ENCODE measurements around the gene PPARD.

Gene PPARD

DNA sequence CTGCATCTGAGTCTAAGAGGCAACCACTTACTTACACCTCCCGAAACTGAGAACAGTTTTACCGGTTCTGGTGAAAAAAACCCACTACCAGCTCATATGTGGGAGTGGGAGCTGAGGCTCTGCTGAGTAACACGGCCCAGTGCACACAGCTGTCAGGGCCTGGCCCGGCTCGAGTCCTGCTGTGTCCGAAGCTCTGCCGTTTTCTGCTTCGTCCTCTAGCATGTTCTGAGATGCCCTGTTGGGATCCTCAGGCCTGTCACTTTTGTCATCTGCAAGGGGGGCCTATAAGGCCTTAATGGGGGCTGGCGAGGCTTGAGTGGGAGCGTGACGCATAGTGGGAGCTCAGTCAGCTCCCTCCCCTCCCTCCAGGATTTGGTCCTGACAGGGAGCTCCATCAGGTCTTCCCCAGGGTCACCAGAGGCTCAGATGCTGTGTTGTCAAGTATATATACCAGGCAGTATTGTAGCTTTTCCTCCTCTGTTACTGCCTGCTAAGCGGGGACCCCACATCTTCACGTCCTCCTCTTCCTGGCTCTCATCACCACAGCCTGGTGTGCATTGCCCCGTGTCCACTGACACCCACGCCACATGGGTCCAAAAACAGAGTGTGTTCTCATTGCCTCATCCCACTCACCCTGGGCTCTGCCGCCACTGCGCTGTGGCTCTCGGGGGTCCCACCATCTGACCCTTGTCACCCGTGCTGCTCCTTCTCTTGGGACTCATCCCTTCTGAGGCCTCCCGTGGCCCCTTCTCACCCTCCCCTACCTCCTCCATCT lies 64.5 kb downstream of the PPARD start:
- Histone ChIP-seq H3K9me3 (no peaks in the 10 kb centered on the region), H3K4me1 (no peaks in the 10 kb centered on the region), H3K4me3 (no peak overlapping the region), H3K36me3 (replicated peaks) (peaks cover 5% of the 10 kb centered on the region), H3K27me3 (ENCODE audit: low read depth) (no peaks in the 10 kb centered on the region)
- in situ Hi-C loops (cut with MboI; ENCODE audit: low sequenced_read_pairs): no loop called here
- no peak for DNase-seq (ENCODE audit: low spot score in 2 of 2)

DNA sequence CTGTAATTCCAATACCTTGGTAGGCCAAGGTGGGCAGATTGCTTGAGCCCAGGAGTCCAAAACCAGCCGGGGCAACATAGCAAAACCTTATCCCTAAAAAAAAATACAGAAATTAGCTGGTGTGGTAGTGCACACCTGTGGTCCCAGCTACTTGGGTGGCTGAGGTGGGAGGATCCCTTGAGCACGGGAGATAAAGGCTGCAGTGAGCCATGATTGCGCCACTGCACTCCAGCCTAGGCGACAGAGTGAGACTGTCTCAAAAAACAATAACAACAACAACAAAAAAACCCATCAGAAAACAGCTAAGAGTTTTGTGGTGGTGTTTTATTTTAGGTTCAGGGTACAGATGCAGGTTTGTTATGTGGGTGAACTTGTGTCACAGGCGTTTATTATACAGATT lies 66.9 kb downstream of the PPARD start:
- no peaks in the 10 kb centered on the region for H3K27me3 ChIP-seq (ENCODE audit: low read depth)
- H3K36me3 ChIP-seq (replicated peaks): peaks cover 10% of the 10 kb centered on the region
- H3K4me3 ChIP-seq: no peak overlapping the region
- no peak for DNase-seq (ENCODE audit: low spot score in 2 of 2)
- in situ Hi-C loops (cut with MboI; ENCODE audit: low sequenced_read_pairs): no loop called here
- no peaks in the 10 kb centered on the region for H3K9me3 ChIP-seq
- no peaks in the 10 kb centered on the region for H3K4me1 ChIP-seq

DNA sequence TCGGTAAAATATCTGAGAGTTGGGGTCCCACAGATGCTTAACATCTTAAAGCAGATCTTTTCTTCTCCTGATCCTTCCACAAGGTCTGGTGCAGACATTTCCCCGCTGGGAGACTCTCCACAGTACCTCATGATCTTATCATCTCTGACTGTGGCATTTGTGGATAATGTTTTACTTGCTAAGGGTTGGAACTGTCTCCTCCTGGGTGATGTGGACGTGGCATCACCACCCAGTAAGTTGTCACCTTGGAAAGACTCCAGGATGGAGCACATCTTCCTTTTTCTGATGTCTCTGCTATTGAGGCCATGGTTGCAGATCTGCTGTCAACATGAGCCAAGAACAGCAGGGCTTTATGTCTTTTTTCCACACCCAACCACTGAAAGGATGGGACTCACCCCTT lies 67.8 kb downstream of the PPARD start:
- H3K27me3 ChIP-seq (ENCODE audit: low read depth): no peaks in the 10 kb centered on the region
- H3K36me3 ChIP-seq (replicated peaks): peaks cover 10% of the 10 kb centered on the region
- H3K4me1 ChIP-seq: no peaks in the 10 kb centered on the region
- in situ Hi-C loops (cut with MboI; ENCODE audit: low sequenced_read_pairs): no loop called here
- H3K9me3 ChIP-seq: no peaks in the 10 kb centered on the region
- DNase-seq (ENCODE audit: low spot score in 2 of 2): no peak
- no peak overlapping the region for H3K4me3 ChIP-seq

DNA sequence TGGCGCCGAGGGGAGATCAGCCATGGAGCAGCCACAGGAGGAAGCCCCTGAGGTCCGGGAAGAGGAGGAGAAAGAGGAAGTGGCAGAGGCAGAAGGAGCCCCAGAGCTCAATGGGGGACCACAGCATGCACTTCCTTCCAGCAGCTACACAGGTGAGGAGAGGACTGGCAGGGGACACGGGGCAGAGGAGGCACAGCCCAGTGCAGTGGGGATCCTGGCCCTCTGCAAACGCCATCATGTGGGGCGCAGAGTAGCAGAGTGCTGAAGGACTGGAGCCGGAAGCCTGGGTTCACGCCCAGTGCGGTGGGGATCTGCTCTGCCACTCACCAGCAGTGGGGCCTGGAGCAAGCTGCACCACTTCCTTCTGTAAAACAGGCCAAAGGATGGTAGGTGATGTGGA lies 68.7 kb downstream of the PPARD start:
- H3K4me1 ChIP-seq: no peaks in the 10 kb centered on the region
- no peak for DNase-seq (ENCODE audit: low spot score in 2 of 2)
- in situ Hi-C loops (cut with MboI; ENCODE audit: low sequenced_read_pairs): no loop called here
- H3K36me3 ChIP-seq (replicated peaks): peaks cover 10% of the 10 kb centered on the region
- no peaks in the 10 kb centered on the region for H3K27me3 ChIP-seq (ENCODE audit: low read depth)
- H3K4me3 ChIP-seq: no peak overlapping the region
- no peaks in the 10 kb centered on the region for H3K9me3 ChIP-seq

DNA sequence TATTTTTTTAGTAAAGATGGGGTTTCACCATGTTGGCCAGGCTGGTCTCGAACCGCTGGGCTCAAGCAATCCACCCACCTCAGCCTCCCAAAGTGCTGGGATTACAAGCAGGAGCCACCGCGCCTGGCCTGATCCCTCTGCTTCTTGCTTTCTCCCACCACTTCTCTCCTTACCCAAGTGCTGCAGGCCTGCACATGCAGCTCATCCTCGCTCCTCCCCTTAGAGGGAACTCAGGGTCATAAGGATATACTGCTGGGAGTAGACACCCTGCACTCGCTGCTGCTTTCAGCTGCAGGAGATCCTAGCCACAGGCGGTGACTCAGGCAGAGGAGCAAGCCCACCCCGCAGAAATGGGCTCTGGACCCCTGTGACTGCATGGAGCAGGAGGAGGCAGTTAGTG lies 69.7 kb downstream of the PPARD start:
- DNase-seq (ENCODE audit: low spot score in 2 of 2): no peak
- Histone ChIP-seq H3K36me3 (replicated peaks) (peaks cover 10% of the 10 kb centered on the region), H3K27me3 (ENCODE audit: low read depth) (no peaks in the 10 kb centered on the region), H3K4me1 (no peaks in the 10 kb centered on the region), H3K9me3 (no peaks in the 10 kb centered on the region), H3K4me3 (no peak overlapping the region)
- in situ Hi-C loops (cut with MboI; ENCODE audit: low sequenced_read_pairs): no loop called here

DNA sequence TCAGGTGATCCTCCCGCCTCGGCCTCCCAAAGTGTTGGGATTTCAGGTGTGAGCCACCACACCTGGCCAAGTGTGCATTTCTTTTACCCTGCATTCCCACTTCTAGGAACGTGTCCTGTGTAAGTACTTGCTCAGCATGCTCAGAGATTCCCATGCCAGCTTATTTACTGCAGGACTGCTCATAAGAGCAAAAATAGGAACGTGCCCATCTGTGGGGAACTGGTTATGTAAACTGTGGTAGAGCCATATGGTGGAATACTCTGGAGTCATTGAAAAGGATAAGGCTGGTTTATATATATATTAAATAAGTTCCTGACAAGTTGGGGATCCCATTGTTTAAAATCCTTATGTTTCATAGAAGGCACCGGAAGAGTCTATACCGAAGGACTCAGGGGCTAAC lies 71.6 kb downstream of the PPARD start:
- Histone ChIP-seq H3K36me3 (replicated peaks) (peaks cover 10% of the 10 kb centered on the region), H3K9me3 (no peaks in the 10 kb centered on the region), H3K4me1 (no peaks in the 10 kb centered on the region), H3K4me3 (no peak overlapping the region), H3K27me3 (ENCODE audit: low read depth) (no peaks in the 10 kb centered on the region)
- in situ Hi-C loops (cut with MboI; ENCODE audit: low sequenced_read_pairs): no loop called here
- DNase-seq (ENCODE audit: low spot score in 2 of 2): no peak

DNA sequence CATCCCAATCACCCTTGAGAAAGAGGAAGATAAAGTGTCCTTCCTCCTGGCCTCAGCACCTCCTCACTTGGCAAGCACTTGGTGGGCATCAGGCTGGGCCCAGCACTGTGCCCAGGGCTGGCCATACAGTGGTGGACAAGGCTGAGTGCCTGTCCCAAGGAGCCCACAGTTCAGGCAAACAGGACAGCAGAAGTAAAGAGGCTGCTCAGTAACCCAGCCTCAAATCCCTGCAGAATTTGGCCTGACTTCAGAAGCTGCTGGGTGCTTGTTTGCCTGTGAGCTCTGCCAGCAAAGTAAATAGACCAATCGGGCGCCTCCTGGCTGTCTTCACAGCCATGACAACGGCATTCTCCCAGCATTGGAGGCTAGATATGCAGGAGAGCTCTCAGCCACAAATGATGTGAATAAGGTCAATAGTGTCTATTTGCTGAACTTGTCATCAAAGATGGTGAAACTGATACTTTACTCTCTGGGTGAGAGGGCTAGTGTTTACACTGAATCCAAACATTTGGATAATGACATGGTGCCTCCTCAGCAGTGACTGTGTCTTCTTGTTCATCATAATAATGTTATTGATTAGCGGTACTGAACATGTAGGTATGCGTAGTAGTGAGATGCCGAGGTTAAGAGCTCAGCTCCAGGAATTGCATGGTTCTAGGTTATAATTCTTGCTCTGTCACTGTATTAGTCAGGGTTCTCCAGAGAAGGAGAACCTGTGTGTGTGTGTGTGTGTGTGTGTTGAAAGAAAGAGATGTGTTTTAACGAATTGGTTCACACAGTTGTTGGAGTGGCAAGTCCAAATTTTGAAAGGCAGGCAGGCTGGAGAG lies 72.9 kb downstream of the PPARD start:
- no peaks in the 10 kb centered on the region for H3K27me3 ChIP-seq (ENCODE audit: low read depth)
- peak in 1 of 2 experiments; percentile 22 for DNase-seq (ENCODE audit: low spot score in 2 of 2)
- no peak overlapping the region for H3K4me3 ChIP-seq
- peaks cover 10% of the 10 kb centered on the region for H3K36me3 ChIP-seq (replicated peaks)
- in situ Hi-C loops (cut with MboI; ENCODE audit: low sequenced_read_pairs): no loop called here
- H3K9me3 ChIP-seq: no peaks in the 10 kb centered on the region
- H3K4me1 ChIP-seq: no peaks in the 10 kb centered on the region

DNA sequence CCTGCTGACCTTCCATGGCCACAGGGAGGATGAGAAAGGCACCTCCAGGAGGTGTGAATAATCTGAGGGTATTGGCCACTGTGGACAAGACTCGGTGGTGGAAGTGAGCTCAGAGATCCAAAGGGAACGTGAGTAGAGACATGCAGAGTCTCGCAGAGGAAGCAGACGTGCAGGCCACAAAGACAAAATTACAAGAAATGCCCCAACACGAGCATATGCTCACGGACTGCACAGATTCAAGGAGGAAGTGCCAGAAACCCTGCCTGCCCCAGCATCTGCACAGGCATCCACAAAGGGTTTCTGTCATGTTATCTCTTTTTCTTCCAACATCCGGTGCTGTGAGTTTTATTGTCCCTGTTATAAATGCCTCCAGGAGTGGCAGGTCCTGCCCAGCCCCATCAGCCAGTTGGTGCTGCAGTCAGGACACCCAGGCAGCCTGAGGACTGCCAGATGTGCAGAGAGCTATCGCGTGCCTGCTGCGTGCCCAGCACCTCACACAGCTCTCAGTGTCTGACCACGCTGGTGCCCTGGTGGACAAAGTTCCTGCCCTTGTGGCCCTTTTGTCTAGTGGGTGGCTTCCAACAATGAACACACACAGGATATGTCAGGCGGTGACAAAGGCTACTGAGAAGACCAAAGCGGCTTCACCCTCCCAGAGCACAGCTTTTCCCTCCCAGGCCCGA lies 75.8 kb downstream of the PPARD start:
- DNase-seq (ENCODE audit: low spot score in 2 of 2): no peak
- peaks cover 2% of the 10 kb centered on the region for H3K36me3 ChIP-seq (replicated peaks)
- H3K4me1 ChIP-seq: no peaks in the 10 kb centered on the region
- H3K27me3 ChIP-seq (ENCODE audit: low read depth): no peaks in the 10 kb centered on the region
- no peaks in the 10 kb centered on the region for H3K9me3 ChIP-seq
- no peak overlapping the region for H3K4me3 ChIP-seq
- in situ Hi-C loops (cut with MboI; ENCODE audit: low sequenced_read_pairs): no loop called here

DNA sequence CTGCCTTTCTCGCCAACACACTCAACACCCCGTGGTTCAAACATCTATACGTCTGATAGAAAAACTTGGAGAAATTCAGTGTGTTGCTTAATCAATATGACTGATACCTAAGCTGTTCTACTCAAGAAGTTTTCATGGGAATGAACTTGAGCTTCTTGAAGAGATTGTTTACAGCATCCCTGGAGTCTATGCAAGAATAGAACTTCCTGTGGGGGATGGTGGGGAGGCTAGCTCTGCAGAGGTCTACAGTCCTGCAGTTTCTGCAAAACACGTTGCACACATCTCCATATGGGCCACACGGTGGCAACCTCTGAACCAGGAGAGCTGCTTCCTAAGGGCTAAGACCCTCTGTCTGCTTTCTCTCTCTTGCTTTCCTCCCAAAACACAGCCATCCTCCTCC lies 77.1 kb downstream of the PPARD start:
- DNase-seq (ENCODE audit: low spot score in 2 of 2): peak in 1 of 2 experiments; percentile 16

DNA sequence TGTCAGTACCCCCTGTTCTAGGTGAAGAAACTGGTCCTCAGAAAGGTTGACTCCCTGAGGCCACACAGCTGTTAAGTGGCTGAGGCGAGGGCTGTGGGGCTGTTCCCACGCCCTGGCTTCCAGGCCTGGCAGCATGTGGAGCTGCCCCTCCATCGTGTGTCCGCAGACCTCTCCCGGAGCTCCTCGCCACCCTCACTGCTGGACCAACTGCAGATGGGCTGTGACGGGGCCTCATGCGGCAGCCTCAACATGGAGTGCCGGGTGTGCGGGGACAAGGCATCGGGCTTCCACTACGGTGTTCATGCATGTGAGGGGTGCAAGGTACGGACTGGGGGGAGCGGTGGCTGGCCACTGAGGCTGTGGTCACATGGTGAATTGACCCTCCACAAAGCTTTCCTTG lies 77.6 kb downstream of the PPARD start:
- no peaks in the 10 kb centered on the region for H3K27me3 ChIP-seq (ENCODE audit: low read depth)
- no peak for DNase-seq (ENCODE audit: low spot score in 2 of 2)
- in situ Hi-C loops (cut with MboI; ENCODE audit: low sequenced_read_pairs): no loop called here
- peaks cover 3% of the 10 kb centered on the region; the same call in 1 of the 2 replicates for H3K36me3 ChIP-seq (replicated peaks)
- no peaks in the 10 kb centered on the region for H3K4me1 ChIP-seq
- H3K4me3 ChIP-seq: no peak overlapping the region
- no peaks in the 10 kb centered on the region for H3K9me3 ChIP-seq

More for the DNA sequence above, 77.1 kb downstream of the PPARD start:
- Histone ChIP-seq H3K4me1 (no peaks in the 10 kb centered on the region), H3K36me3 (replicated peaks) (peaks cover under 1% of the 10 kb centered on the region; the same call in 1 of the 2 replicates), H3K27me3 (ENCODE audit: low read depth) (no peaks in the 10 kb centered on the region), H3K9me3 (no peaks in the 10 kb centered on the region), H3K4me3 (no peak overlapping the region)
- in situ Hi-C loops (cut with MboI; ENCODE audit: low sequenced_read_pairs): no loop called here

DNA sequence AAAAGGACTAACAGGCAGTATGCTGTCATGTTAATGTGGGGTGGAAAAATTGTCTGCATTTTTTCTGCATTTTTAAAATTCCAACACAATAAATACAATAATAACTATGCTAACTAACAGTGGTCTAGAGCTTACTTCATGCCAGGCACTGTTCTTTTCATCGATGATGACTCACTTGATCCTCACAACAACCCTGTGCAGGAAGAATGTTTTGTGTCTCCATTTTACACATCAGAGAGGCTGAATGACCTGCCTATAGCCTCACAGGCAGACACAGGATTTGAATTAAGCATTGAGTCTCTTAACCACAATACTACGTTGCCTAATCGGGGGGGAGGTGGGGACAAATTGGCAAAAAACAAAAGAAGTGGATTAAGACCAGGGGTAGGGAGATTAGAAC lies 82.9 kb downstream of the PPARD start:
- Histone ChIP-seq H3K9me3 (peaks cover 12% of the 10 kb centered on the region), H3K4me1 (no peaks in the 10 kb centered on the region), H3K4me3 (no peak overlapping the region), H3K27me3 (ENCODE audit: low read depth) (no peaks in the 10 kb centered on the region), H3K36me3 (replicated peaks) (peaks cover 3% of the 10 kb centered on the region; the same call in 1 of the 2 replicates)
- DNase-seq (ENCODE audit: low spot score in 2 of 2): no peak
- in situ Hi-C loops (cut with MboI; ENCODE audit: low sequenced_read_pairs): no loop called here

DNA sequence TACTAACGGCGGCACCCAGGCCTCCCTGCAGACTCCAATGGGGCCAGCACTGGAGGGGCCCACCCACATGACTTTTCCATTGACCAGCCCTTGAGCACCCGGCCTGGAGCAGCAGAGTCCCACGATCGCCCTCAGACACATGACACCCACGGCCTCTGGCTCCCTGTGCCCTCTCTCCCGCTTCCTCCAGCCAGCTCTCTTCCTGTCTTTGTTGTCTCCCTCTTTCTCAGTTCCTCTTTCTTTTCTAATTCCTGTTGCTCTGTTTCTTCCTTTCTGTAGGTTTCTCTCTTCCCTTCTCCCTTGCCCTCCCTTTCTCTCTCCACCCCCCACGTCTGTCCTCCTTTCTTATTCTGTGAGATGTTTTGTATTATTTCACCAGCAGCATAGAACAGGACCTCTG lies 83.7 kb downstream of the PPARD start:
- H3K9me3 ChIP-seq: peaks cover 12% of the 10 kb centered on the region
- no peaks in the 10 kb centered on the region for H3K4me1 ChIP-seq
- in situ Hi-C loops (cut with MboI; ENCODE audit: low sequenced_read_pairs): no loop called here
- H3K4me3 ChIP-seq: no peak overlapping the region
- no peaks in the 10 kb centered on the region for H3K27me3 ChIP-seq (ENCODE audit: low read depth)
- no peak for DNase-seq (ENCODE audit: low spot score in 2 of 2)
- peaks cover 3% of the 10 kb centered on the region; the same call in 1 of the 2 replicates for H3K36me3 ChIP-seq (replicated peaks)

DNA sequence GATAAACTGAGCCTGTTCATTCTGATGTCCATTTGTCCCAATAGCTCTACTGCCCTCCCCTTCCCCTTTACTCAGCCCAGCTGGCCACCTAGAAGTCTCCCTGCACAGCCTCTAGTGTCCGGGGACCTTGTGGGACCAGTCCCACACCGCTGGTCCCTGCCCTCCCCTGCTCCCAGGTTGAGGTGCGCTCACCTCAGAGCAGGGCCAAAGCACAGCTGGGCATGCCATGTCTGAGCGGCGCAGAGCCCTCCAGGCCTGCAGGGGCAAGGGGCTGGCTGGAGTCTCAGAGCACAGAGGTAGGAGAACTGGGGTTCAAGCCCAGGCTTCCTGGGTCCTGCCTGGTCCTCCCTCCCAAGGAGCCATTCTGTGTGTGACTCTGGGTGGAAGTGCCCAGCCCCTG lies 85.1 kb downstream of the PPARD start:
- H3K4me1 ChIP-seq: no peaks in the 10 kb centered on the region
- no peak overlapping the region for H3K4me3 ChIP-seq
- H3K36me3 ChIP-seq (replicated peaks): peaks cover 3% of the 10 kb centered on the region; the same call in 1 of the 2 replicates
- DNase-seq (ENCODE audit: low spot score in 2 of 2): no peak
- no peaks in the 10 kb centered on the region for H3K27me3 ChIP-seq (ENCODE audit: low read depth)
- H3K9me3 ChIP-seq: peaks cover 12% of the 10 kb centered on the region
- in situ Hi-C loops (cut with MboI; ENCODE audit: low sequenced_read_pairs): no loop called here

All from HAP-1 (cell line).